VCaP (cell line): ENCODE results near the gene TTC28.

Experiments
- H3K27ac ChIP-seq: fragments of 450-650 bp; 2 replicates; pipeline ENCODE4 v1.5.1; 2017
- TF ChIP-seq, protein P1 (sequence below): fragments of 450-650 bp; conservative IDR thresholded peaks from 2 replicates; pipeline ENCODE4 v1.5.1; 2017; ENCODE audit warnings: mild to moderate bottlenecking, moderate library complexity

Gene TTC28

DNA sequence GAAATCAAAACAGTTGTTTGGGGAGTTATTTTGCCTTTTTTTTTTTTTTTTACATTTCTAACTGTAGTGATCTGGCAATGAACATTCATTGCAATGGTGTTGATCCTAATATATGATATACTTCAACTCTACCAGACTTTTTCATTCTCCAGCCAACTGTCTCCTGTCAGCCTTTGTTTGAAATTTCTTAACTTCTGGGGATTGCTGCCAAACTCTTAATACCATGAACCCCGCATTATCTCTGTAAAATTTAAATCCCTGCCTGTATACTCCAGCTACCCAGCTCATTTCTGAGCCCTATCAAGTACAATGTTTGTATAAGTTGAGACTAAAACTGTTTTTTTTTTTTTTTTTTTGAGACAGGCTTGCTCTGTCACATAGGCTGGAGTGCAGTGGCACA lies 280.7 kb downstream of the TTC28 start:
- H3K27ac ChIP-seq = no peak overlapping the region
- TF ChIP-seq, protein P1, sequence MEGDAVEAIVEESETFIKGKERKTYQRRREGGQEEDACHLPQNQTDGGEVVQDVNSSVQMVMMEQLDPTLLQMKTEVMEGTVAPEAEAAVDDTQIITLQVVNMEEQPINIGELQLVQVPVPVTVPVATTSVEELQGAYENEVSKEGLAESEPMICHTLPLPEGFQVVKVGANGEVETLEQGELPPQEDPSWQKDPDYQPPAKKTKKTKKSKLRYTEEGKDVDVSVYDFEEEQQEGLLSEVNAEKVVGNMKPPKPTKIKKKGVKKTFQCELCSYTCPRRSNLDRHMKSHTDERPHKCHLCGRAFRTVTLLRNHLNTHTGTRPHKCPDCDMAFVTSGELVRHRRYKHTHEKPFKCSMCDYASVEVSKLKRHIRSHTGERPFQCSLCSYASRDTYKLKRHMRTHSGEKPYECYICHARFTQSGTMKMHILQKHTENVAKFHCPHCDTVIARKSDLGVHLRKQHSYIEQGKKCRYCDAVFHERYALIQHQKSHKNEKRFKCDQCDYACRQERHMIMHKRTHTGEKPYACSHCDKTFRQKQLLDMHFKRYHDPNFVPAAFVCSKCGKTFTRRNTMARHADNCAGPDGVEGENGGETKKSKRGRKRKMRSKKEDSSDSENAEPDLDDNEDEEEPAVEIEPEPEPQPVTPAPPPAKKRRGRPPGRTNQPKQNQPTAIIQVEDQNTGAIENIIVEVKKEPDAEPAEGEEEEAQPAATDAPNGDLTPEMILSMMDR = no peak

DNA sequence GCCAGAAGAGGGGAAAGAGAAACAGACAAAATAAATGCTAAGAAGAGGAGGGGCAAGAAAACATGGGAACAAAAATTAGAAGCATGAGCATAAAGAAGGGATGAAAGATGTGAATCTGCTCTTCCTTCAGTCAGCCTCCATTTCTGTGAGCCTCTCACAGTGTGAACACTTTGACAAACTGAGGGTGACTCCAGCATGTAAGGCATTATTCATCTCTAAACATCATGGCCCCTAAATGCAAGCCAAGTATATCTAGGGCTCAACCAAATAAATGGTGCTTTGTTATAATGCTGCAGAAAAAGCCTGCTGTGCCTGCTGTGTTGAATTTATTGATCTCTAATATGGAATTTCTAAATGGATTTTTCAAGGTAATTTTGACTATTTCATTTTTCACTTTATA lies 281.3 kb downstream of the TTC28 start:
- H3K27ac ChIP-seq = no peak overlapping the region
- TF ChIP-seq, protein P1 = no peak

- no peak overlapping the region for H3K27ac ChIP-seq
- TF ChIP-seq, protein P1 = no peak
These were observed 282.3 kb downstream of the TTC28 start for GRCh38 chr22:28397306-28397705.

GRCh38 chr22:28395920-28396753 lies 283.5 kb downstream of the TTC28 start:
- H3K27ac ChIP-seq = no peak overlapping the region
- TF ChIP-seq, protein P1 = no peak

DNA sequence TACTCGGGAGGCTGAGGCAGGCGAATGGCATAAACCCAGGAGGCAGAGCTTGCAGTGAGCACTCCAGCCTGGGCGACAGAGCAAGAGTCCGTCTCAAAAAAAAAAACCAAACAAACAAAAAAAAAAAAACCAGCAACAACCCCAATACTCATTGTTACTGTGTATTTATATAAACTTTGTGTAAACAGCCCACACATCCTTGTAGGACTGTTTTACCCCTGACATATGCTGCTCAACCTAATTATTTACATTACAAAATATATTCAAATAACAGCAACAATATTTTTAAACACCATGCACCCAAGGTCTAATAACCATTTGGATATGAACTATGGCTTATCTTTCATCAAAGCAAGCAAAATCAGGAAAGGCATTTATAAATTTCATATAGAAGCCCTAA lies 284.1 kb downstream of the TTC28 start:
- TF ChIP-seq, protein P1 = no peak
- no peak overlapping the region for H3K27ac ChIP-seq

GRCh38 chr22:28394513-28395110 lies 285.0 kb downstream of the TTC28 start:
- no peak overlapping the region for H3K27ac ChIP-seq
- TF ChIP-seq, protein P1 = no peak

GRCh38 chr22:28381429-28382167 lies 298.0 kb downstream of the TTC28 start:
- TF ChIP-seq, protein P1 = no peak

More at GRCh38 chr22:28381429-28382167, 298.0 kb downstream of the TTC28 start:
- H3K27ac ChIP-seq = no peak overlapping the region
